Liver (tissue), 9 donors: ENCODE data around the gene GLIPR2. TPM values are rescaled to one million over a fixed set of nuclear protein-coding genes. Genes with fewer than 3 reads are reported as not detected.
A peak's percentile ranks its signal among the peaks of the same experiment; 100 is the strongest.
"Not testable (repeated sequence)": the region's sequence is repeated elsewhere in the genome, so short reads cannot be mapped to it uniquely, and the experiment has no call there.

Source experiments
- DNase-seq: peaks from one replicate; pipeline ENCODE4 v3.0.0-alpha.2; 2017; ENCODE audit warnings: low spot score
- H3K27ac ChIP-seq, 2 donors: one replicate each; pipeline ENCODE4 v1.7.0; 2013; ENCODE audit warnings: inconsistent platforms in 2 of 2, low read length in 2 of 2, control low read depth in 1 of 2, low read depth in 1 of 2, mild to moderate bottlenecking in 1 of 2
- H3K27me3 ChIP-seq, 4 donors: one replicate each; pipeline versions ENCODE4 v1.6.1 to v1.7.0; 2013; ENCODE audit warnings: low read length in 3 of 4, inconsistent platforms in 1 of 4, mild to moderate bottlenecking in 1 of 4, moderate library complexity in 1 of 4; ENCODE audit not compliant: control insufficient read depth in 4 of 4, insufficient read depth in 4 of 4
- H3K36me3 ChIP-seq, 4 donors: one replicate each; pipeline versions ENCODE4 v1.6.1 to v1.7.0; 2013; ENCODE audit warnings: low read length in 3 of 4, mild to moderate bottlenecking in 3 of 4, low read depth in 1 of 4, moderate library complexity in 1 of 4; ENCODE audit not compliant: control insufficient read depth in 4 of 4, insufficient read depth in 3 of 4
- H3K4me1 ChIP-seq, 4 donors: one replicate each; pipeline versions ENCODE4 v1.6.1 to v1.7.0; 2013; ENCODE audit warnings: low read length in 3 of 4, mild to moderate bottlenecking in 3 of 4, moderate library complexity in 1 of 4; ENCODE audit not compliant: control insufficient read depth in 4 of 4, insufficient read depth in 4 of 4
- H3K4me3 ChIP-seq, 3 donors: one replicate each; pipeline versions ENCODE4 v1.6.1 to v1.7.0; 2013; ENCODE audit warnings: low read length in 3 of 3, control low read depth in 1 of 3, low read depth in 1 of 3, mild to moderate bottlenecking in 1 of 3
- H3K9ac ChIP-seq, 2 donors: one replicate each; pipeline ENCODE4 v1.7.0; 2013; ENCODE audit warnings: low read length in 2 of 2, mild to moderate bottlenecking in 2 of 2, moderate library complexity in 2 of 2, control low read depth in 1 of 2, low read depth in 1 of 2
- H3K9me3 ChIP-seq, 4 donors: one replicate each; pipeline versions ENCODE4 v1.6.1 to v1.7.0; 2013; ENCODE audit warnings: low read length in 3 of 4; ENCODE audit not compliant: control insufficient read depth in 4 of 4
- CTCF ChIP-seq: fragments of 150-350 bp; IDR thresholded peaks from 2 replicates; pipeline ENCODE4 v1.5.1; 2017; ENCODE audit warnings: improper control_type of control experiment, low read depth, low read length; ENCODE audit not compliant: missing input control
- EGR1 ChIP-seq, 2 donors: IDR thresholded peaks; 2 replicates each; pipeline ENCODE4 v1.6.1; 2016 to 2018; ENCODE audit warnings: antibody characterized with exemption in 2 of 2, low read depth in 2 of 2
- GABPA ChIP-seq, 2 donors: IDR thresholded peaks in 1 of 2; conservative IDR thresholded peaks in 1 of 2; 2 replicates each; pipeline ENCODE4 v1.6.1; 2016; ENCODE audit warnings: antibody characterized with exemption in 2 of 2, mild to moderate bottlenecking in 1 of 2, moderate library complexity in 1 of 2
- HNF4A ChIP-seq, 2 donors: conservative IDR thresholded peaks; 2 replicates each; pipeline ENCODE4 v1.6.1; 2016; ENCODE audit warnings: antibody characterized with exemption in 2 of 2, mild to moderate bottlenecking in 2 of 2
- HNF4G ChIP-seq: IDR thresholded peaks from 2 replicates; pipeline ENCODE4 v1.6.1; 2016; ENCODE audit warnings: antibody characterized with exemption
- JUND ChIP-seq, 2 donors: IDR thresholded peaks; 2 replicates each; pipeline ENCODE4 v1.6.1; 2016; ENCODE audit warnings: antibody characterized with exemption in 2 of 2
- RAD21 ChIP-seq, 2 donors: IDR thresholded peaks; 2 replicates each; pipeline ENCODE4 v1.6.1; 2016; ENCODE audit warnings: antibody characterized with exemption in 2 of 2, mild to moderate bottlenecking in 2 of 2
- REST ChIP-seq: IDR thresholded peaks from 2 replicates; pipeline ENCODE4 v1.6.1; 2016; ENCODE audit warnings: antibody characterized with exemption, mild to moderate bottlenecking
- RXRA ChIP-seq, 2 donors: IDR thresholded peaks; 2 replicates each; pipeline ENCODE4 v1.6.1; 2017 to 2018; ENCODE audit warnings: antibody characterized with exemption in 2 of 2, mild to moderate bottlenecking in 1 of 2
- WGBS: extraction: QIAGEN DNeasy Blood & Tissue Kit; methylation state at CpG from one replicate; pipeline ENCODE4 v1.1.7; 2013; 5-methylcytosine and 5-hydroxymethylcytosine counted together
- polyA plus RNA-seq, 2 donors: library from polyadenylated mRNA; stranded (reverse) in 1 of 2; unstranded in 1 of 2; fragments of 200-250 nt in 1 of 2; fragments of >200 nt in 1 of 2; fragmentation: Nextera tagmentation in 1 of 2; extraction: Ambion mirVana in 1 of 2; gene quantifications; one replicate each; pipeline versions ENCODE4 v1.2.1 to v1.2.3, GENCODE V29; 2013 to 2015
- total RNA-seq, 2 donors: library from RNA; depleted of rRNA; stranded (reverse); fragments of >200 nt; gene quantifications; one replicate each; pipeline ENCODE4 v1.2.3, GENCODE V29; 2014
- TF ChIP-seq, protein P1 (sequence below): IDR thresholded peaks from 2 replicates; pipeline ENCODE4 v1.6.1; 2016; ENCODE audit warnings: antibody characterized with exemption
- TF ChIP-seq, protein P2 (sequence below): IDR thresholded peaks from 2 replicates; pipeline ENCODE4 v1.6.1; 2016; ENCODE audit warnings: antibody characterized with exemption
- donor health status: healthy.
- donor health status: healthy.
- donor health status: healthy.
- donor health status: healthy.
- donor health status: healthy.

The GLIPR2 gene
- total RNA-seq (10 to 100 TPM in 1 of 2 donors, 1 to 10 TPM in 1; 2.8 to 17.6 TPM), polyA plus RNA-seq (1 to 10 TPM; 1.7 to 3.0 TPM)

- peak; percentile 75 for DNase-seq
- 1% methylated on average over 83 of the region's 83 CpGs for WGBS
- Histone ChIP-seq H3K9ac (peak within 1 kb of the TSS in 1 of 2 donors; percentile 35), H3K4me3 (peak within 1 kb of the TSS; percentile 33 to 65 (median 59)), H3K27me3 (no peaks in the 10 kb centered on the region), H3K27ac (peak within 1 kb of the TSS in 1 of 2 donors; percentile 2), H3K9me3 (no peaks in the 10 kb centered on the region), H3K4me1 (peaks cover 4 to 23% (median 18%) of the 10 kb centered on the region in 4 donors), H3K36me3 (no peaks in the 10 kb centered on the region)
- TF ChIP-seq REST (no peak), GABPA (IDR thresholded peaks at IDR 0.05 in 1 of 2, conservative IDR thresholded peaks at IDR 0.05 in 1 of 2) (no peak), CTCF (no peak)
- TF ChIP-seq, protein P1, sequence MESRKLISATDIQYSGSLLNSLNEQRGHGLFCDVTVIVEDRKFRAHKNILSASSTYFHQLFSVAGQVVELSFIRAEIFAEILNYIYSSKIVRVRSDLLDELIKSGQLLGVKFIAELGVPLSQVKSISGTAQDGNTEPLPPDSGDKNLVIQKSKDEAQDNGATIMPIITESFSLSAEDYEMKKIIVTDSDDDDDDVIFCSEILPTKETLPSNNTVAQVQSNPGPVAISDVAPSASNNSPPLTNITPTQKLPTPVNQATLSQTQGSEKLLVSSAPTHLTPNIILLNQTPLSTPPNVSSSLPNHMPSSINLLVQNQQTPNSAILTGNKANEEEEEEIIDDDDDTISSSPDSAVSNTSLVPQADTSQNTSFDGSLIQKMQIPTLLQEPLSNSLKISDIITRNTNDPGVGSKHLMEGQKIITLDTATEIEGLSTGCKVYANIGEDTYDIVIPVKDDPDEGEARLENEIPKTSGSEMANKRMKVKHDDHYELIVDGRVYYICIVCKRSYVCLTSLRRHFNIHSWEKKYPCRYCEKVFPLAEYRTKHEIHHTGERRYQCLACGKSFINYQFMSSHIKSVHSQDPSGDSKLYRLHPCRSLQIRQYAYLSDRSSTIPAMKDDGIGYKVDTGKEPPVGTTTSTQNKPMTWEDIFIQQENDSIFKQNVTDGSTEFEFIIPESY: no peak
- TF ChIP-seq, protein P2, sequence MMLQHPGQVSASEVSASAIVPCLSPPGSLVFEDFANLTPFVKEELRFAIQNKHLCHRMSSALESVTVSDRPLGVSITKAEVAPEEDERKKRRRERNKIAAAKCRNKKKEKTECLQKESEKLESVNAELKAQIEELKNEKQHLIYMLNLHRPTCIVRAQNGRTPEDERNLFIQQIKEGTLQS: no peak
Observed at GRCh38 chr9:36136272-36136893, at the start of gene GLIPR2. TSS of gene GLIPR2 (plus strand) at chr9:36136733. CDS start at chr9:36136779, 46 bp downstream.

DNA sequence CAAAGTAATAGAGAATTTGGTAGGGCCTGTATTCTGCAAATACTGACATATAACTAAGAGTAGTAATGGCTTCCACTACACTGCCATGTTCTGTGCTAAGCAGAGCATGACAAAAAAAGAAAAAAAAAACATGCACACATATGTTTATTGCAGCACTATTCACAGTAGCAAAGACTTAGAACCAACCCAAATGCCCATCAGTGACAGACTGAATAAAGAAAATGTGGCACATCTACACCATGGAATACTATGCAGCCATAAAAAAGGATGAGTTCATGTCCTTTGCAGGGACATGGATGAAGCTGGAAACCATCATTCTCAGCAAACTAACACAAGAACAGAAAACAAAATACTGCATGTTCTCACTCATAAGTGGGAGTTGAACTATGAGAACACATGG lies 49.5 kb upstream of the GLIPR2 start:
- H3K27ac ChIP-seq, H3K9me3 ChIP-seq: not testable (repeated sequence)

DNA sequence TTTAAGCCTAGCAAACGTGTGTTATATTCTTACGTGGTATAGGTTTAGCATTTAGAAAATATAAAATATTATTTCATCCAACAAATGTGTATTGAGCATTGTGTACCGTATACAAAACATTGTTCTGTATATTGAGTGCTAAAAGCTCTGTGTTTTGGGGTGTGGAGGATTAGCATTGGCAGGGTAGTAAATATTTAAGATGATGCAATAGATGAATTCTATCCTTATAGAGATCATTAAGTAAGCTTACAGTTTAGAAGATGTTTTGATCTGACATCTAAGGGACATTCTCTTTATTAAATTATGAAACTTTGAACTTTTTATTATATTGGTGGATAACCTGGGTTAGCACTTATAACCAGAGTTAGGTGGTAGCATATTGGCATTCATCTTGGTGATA lies 48.5 kb upstream of the GLIPR2 start:
- H3K27me3 ChIP-seq: no peaks in the 10 kb centered on the region
- WGBS: 93% methylated on average over 3 of the region's 3 CpGs
- no peak overlapping the region for H3K4me3 ChIP-seq
- H3K4me1 ChIP-seq: peaks cover 2 to 24% (median 14%) of the 10 kb centered on the region in 4 donors
- no peak overlapping the region for H3K27ac ChIP-seq
- DNase-seq: no peak
- H3K36me3 ChIP-seq: peaks cover 0 to 2% (median 0%) of the 10 kb centered on the region in 4 donors
- H3K9me3 ChIP-seq: no peaks in the 10 kb centered on the region
- no peak overlapping the region for H3K9ac ChIP-seq
- TF ChIP-seq, protein P2: no peak
- TF ChIP-seq HNF4A (conservative IDR thresholded peaks at IDR 0.05): no peak
- TF ChIP-seq RXRA (IDR thresholded peaks at IDR 0.05): no peak
- no peak for TF ChIP-seq JUND (IDR thresholded peaks at IDR 0.05)
- TF ChIP-seq EGR1 (IDR thresholded peaks at IDR 0.05; ENCODE audit: low read depth in 2 of 2): no peak
- TF ChIP-seq RAD21 (IDR thresholded peaks at IDR 0.05): no peak
- TF ChIP-seq HNF4G: no peak
- TF ChIP-seq CTCF: no peak

More for the DNA sequence above, 49.5 kb upstream of the GLIPR2 start:
- not testable (repeated sequence) for DNase-seq, H3K27me3 ChIP-seq, H3K4me3 ChIP-seq, H3K9ac ChIP-seq, H3K36me3 ChIP-seq
- H3K4me1 ChIP-seq: peaks cover 0 to 17% (median 8%) of the 10 kb centered on the region in 4 donors
